Cardiac septum (tissue), 1 donor: ENCODE results near the gene BSG. TPM values are rescaled to one million over a fixed set of nuclear protein-coding genes. Genes with fewer than 3 reads are reported as not detected.

Experiments used
- DNase-seq: peaks from one replicate; pipeline ENCODE4 v3.0.0-alpha.2; 2020; ENCODE audit warnings: low spot score
- intact Hi-C: fragments of 100-400 bp; cut with DNase I; formaldehyde crosslinking; loops from one replicate; pipeline ENCODE4 v1.14.0; 2022
- total RNA-seq: library from RNA; stranded (reverse); fragmentation: NEBNext Ultra II Directional; extraction: Animal tissue kit (Norgen Biotek cat#: 25700); gene quantifications from one replicate; pipeline ENCODE4 v1.2.1, GENCODE V29; 2021
- donor health status: DM: no; HTN: no; CAD: no.

Gene BSG
- total RNA-seq, 1 donor from 2014 or later: 1,183 TPM

DNA sequence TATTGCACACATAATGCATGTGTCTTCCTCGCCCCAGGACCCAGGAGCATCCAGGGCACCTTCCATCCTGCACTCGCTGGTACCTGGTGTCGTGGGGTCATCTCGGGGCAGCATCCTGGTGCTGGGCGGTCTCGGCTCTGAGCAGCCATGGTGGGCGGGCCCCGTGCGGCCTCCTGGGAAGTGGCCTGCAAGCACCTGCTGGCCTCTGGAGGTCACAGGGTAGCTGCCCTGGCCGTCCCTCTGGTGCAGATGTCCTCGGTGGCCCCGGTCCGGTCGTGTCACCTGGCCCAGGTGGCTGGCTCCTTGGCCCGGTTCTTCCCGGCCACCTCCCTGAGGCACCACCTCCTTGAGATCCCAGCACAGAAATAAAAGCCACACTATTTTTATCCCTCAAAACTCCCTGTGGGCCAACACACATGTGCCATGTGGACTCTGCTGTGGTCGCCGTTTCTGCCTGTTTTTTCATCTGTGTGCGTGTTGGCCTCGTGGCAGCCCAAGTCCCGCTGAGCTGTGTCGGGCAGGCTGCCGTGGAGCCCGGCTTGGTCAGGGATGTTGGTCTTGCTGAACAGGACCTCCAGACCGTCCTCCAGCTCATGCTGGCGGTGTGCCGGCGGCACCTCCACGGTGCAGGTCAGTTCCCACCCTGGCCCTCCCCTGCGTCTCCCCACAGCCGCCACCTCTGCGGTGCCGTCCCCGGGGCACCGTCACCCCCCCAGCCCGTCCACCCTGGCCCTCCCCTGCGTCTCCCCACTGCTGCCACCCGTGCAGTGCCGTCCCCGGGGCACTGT lies 33.6 kb upstream of the BSG start:
- DNase-seq: no peak
- intact Hi-C loops: no loop called here

DNA sequence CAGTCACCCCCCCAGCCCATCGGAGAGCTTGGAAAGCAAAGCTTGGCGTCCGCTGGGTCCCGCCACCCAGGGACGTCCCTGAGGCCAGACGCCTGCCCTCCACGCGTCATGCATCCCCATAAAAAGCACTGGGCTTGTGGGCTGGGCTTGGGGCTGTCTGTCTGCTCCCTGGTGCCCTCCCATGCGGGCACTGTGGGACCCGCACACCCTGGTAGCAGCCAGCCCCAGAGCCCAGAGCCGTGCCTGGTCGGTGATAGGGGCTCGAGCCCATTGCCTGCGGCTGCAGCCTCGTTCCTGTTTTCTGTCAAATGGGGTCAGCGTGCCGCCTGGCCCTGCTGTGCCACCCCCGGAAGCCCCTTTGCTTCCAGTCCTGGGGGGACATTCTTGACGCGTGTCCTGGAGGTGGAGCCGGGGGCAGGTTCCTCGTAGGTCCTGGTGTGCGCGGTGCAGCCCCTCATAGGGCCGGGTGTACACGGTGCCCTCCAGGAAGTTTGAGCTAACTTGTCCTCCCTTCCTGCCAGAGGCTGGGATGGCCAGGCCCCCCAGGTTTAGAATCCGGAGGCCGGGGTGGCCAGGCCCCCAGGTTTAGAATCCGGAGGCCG lies 32.9 kb upstream of the BSG start:
- DNase-seq: no peak
- intact Hi-C loops: no loop called here

DNA sequence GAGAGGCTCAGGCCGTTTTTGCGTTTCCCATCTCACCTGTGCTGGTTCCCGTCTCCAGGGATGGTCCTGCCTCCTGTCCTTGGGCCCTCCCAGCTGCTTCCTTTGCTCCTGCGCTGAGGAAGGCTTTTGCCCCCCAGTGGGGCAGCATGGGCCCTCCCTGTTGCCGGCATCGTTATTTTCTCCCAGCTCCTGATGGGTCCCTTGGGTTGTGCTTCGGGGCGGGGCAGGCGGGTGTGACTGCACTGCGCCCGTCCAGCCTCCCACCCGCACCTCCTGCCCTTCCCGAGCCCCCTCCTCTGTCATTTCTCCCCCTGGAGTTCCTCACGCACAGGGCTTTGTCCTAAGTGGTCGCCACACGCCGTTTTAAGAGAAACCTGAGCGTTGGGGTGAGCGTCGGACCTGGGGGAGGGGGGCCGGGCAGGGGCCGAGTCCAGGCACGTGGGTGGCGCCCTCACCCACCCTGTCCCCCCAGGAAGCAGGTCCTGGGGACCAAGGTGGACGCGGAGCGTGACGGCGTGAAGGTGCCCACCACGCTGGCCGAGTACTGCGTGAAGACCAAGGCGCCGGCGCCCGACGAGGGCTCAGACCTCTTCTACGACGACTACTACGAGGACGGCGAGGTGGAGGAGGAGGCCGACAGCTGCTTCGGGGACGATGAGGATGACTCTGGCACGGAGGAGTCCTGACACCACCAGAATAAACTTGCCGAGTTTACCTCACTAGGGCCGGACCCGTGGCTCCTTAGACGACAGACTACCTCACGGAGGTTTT lies 31.3 kb upstream of the BSG start:
- intact Hi-C loops: no loop called here
- DNase-seq: no peak

DNA sequence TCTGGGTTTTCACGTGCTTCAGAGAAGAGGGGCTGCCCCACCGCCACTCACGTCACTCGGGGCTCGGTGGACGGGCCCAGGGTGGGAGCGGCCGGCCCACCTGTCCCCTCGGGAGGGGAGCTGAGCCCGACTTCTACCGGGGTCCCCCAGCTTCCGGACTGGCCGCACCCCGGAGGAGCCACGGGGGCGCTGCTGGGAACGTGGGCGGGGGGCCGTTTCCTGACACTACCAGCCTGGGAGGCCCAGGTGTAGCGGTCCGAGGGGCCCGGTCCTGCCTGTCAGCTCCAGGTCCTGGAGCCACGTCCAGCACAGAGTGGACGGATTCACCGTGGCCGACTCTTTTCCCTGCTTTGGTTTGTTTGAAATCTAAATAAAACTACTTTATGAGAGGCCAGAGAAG lies 30.7 kb upstream of the BSG start:
- no peak for DNase-seq

DNA sequence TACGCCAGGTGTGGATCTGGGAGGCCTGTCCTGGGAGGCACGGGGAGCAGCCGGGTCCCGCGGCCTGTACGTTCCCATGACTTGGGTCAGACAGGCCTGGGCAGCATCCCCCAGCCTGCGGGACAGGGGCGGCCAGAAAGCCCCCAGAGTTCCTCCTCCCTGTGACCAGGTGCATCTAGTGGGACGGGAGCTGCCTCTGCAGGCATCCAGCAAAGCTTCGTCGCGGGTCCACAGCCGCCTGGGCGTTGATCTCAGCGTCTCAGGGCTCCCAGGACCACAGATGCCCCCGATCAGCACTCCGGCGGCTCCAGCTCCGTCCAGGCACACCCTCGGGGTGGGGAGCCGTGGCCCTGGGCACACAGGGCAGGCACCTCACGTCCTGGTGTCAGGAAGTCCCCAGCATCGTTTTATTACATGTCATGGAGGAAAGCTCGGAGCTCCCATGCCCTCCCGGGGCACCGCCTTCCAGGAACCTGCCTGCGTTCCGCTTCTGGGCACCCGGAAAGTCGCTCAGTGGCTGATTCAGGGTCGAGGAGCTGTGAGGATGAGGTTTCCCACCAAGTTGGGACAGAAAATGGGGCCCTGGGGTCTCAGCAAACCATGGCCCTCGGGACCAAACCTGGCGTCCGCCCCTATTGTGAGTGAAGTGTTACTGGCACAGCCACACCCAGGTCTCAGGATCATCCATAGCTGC lies 30.1 kb upstream of the BSG start:
- intact Hi-C loops: no loop called here

More for the DNA sequence above, 30.7 kb upstream of the BSG start:
- intact Hi-C loops: no loop called here

DNA sequence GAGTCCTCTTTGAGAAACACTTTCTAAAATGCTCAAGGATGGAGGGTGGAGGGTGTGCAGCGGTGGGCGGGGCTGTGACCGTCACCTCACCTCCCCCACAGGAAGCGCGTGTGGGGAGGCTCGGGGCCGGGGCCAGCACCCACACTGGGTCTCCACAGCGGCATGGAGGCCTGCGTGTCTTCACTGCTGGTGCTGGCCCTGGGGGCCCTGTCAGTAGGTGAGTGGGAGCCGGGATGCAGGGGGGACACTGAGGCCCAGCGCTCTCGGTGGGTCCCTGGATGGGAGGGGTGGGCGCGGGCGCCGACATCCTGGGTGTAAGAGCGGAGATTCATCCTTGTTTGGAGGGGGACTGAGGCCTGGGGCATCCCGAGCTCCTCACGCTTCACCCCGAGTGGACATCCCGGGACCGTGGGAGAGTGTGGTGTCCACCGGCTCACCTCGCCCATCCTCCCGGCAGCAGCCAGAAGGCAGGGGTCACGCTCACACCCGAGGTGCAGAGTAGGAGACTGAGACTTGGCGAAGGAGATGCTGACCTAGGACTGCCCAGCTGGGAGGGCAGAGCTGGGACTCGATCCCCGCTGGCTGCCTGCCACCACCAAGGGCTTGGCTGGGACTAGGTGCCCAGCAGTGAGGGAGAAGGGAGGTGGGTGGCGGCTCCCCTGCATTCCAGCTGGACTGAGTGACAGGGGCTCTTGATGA lies 28.3 kb upstream of the BSG start, which contains the start of gene GZMM:
Gene GZMM (plus strand): TSS at position 144 of the 699 bp plus-strand sequence. CDS start 19 bp downstream, at position 163.
- intact Hi-C loops: no loop called here
- no peak for DNase-seq

More for the DNA sequence above, 30.1 kb upstream of the BSG start:
- DNase-seq: no peak

DNA sequence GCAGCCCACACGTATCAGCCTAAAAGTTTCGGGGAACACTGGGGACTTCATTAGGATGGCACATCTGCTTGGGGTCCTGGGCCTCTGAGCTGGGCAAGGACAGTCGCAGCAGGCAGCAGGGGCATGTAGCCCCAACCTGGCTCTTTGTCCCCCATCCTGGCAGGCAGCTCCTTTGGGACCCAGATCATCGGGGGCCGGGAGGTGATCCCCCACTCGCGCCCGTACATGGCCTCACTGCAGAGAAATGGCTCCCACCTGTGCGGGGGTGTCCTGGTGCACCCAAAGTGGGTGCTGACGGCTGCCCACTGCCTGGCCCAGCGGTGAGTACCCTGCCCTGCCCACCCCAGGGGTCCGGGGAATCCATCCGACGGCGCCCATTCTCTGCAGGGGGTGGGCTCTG lies 25.3 kb upstream of the BSG start:
- intact Hi-C loops: no loop called here
- DNase-seq: no peak

DNA sequence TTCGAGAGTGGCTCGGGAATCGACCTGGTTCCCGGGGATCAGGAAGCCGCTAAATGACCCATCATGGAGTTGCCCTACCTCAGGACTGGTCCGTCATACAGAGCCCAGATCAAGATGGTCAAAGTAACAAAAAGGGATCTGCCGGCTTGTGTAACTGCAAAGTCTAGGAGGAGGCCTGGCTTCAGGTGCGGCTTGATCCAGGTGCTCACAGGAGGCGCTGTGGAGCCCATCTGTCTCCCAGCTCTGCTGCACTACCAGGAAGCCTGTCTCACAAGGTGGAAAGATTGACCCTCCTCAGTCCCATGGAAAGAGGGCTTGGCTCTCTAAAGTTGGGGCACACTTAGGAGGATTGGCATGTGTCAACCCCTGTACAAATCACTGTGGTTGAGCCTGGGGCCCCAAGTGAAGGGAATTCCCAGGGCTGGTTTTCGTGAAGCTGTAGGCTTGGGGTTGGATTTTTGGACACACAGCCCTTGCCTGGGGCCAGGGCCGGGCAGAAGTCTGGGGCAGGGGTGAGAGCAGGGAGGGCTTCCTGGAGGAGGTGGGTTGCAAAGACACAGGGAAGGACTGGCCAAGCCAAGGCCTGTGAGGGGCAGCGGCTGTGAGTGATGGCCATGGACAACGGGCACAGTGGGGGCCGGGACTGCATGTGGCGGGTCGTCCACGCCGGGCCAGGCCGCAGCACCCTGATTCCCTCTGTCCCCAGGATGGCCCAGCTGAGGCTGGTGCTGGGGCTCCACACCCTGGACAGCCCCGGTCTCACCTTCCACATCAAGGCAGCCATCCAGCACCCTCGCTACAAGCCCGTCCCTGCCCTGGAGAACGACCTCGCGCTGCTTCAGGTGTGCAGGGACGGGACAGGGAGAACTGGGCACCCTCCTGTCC lies 24.3 kb upstream of the BSG start:
- intact Hi-C loops: no loop called here
- no peak for DNase-seq

DNA sequence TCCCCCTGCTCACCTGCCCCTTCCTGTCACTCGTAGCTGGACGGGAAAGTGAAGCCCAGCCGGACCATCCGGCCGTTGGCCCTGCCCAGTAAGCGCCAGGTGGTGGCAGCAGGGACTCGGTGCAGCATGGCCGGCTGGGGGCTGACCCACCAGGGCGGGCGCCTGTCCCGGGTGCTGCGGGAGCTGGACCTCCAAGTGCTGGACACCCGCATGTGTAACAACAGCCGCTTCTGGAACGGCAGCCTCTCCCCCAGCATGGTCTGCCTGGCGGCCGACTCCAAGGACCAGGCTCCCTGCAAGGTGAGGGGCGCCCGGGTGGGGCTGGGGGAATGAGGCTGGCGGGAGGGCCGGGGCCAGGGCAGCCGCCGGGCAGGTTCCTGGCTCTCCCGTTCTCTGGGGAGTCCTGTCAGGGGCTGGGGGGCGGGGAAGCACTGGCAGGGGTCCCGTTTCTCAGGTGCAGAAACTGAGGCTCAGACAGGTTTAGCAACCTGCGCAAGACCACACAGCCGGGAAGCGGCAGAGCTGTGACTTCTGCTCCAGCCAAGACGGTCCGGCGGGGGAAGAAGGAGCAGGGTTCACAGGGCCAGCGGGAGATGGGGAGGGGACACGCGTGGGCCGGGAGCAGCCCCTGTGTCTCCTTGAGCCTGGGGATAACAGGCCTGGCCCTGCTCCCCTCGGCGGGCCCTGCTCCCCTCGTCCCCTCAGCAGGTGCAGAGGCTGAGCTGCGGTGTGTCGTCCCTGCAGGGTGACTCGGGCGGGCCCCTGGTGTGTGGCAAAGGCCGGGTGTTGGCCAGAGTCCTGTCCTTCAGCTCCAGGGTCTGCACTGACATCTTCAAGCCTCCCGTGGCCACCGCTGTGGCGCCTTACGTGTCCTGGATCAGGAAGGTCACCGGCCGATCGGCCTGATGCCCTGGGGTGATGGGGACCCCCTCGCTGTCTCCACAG lies 23.2 kb upstream of the BSG start:
- DNase-seq: no peak
- intact Hi-C loops: no loop called here

DNA sequence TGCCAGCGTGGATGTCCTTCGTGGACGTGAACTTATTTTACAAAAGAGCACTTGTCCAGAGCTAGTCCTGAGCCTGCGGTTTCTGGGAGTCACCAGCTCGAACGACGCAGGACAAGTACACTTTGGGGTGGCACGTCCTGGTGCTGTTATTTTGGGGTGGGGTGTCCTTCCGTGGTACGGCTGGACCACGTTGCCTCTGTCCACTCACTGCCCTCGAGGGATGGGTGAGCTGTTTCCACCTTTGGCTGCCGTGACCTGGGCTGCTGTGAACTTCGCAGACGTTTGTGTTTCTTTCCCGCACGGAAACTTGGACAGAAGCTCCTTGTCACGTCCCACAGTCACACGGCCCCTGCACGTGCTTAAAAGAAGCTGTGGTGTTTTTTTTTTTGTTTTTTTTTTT lies 17.6 kb upstream of the BSG start:
- intact Hi-C loops: no loop called here
- DNase-seq: no peak

DNA sequence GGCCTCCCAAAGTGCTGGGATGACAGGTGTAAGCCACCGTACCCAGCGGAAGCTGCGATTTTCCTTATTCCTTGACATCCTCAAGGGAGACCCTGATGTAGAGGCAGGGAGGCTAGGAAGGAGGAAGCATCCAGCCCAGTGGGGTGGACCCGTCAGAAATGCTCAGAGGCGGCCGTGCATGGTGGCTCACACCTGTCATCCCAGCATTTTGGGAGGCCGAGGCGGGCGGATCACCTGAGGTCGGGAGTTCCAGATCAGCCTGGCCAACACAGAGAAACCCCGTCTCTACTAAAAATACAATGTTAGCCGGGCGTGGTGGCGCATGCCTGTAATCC lies 17.0 kb upstream of the BSG start:
- intact Hi-C loops: no loop called here
- no peak for DNase-seq

DNA sequence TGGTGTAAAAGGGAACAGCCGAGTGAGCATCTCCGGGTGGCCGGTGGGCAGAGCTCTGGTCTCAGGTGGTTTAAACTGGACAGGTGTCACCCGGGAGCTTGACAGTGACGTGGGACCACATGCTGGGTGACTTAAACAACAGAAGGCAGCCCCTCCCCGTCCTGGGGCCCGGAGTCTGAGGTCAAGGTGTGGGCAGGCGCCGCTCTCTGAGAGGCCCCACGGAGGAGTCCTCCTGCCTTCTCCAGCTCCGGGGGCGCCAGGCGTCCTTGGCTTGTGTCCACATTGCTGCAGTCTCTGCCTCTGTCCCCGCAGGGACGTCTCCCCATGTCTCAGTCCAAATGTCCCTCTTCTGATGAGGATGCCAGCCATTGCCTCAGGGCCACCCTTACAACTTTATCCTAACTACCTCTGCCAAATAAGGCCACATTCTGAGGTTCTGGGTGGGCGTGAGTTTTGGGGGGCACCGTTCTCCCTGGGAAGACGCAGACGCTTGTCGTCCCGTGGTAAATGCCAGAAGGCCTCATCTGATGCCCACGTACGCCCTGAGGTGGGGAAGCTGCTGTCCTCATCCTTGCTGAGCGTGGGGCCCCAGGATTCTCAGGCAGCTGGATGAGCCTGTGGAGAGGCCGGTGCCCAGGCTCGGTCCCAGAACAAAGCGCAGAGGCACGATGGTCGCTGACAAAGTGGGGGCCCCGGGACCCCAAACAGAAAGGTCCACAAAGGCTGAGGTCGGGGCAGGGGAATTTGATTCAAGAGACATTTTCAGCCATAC lies 15.6 kb upstream of the BSG start:
- no peak for DNase-seq
- intact Hi-C loops: no loop called here

DNA sequence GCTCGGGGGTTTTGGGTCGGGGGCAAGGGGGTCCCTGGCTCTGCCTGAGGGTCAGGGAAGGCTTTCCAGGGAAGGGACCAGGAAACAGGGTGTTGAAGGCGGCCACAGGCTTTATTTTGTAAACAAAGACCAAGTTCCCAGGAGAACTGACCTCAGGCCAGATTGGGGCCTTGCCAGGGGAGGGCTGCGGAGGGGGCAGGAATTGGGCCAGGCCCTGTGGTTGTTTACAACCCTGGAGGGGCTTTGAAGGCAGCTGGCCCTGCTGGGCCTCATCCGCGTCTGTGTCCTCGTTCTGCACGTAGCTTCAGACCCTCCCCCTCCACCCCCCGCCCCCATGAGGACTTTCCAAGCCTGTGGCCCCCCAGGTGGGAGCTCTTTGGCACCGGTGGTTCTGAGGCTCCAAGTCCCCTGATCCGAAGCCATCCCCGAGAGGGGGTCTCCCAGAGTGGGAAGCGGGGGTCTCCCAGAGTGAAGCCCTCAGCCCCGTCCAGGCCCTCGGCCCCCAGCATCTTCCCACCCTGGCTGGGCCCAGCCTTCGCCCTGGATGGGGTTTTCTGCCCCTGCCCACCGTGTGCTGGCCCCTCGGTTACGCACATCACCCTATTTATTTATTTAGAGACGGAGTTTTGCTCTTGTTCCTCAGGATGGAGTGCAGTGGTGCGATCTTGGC lies 13.5 kb upstream of the BSG start:
- no peak for DNase-seq
- intact Hi-C loops: no loop called here

DNA sequence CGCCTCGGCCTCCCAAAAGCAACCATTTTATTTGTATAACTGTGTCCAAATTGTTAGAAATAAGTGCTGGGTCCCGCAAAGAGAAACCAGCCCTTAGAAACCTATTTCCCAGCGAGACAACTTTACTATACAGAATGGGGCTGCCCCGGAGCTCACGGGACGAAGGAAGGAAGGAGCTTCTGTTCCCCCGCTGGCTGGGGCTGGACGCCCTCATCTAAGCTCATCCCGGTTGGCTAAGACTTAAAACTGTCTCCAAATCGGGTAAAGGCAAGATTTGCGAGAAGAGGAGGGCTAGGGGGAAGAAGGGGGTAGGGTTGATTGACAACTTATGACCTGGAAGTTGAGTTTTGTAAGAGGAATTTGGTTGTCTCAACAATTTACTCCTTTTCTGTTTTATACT lies 12.3 kb upstream of the BSG start:
- no peak for DNase-seq
- intact Hi-C loops: no loop called here

DNA sequence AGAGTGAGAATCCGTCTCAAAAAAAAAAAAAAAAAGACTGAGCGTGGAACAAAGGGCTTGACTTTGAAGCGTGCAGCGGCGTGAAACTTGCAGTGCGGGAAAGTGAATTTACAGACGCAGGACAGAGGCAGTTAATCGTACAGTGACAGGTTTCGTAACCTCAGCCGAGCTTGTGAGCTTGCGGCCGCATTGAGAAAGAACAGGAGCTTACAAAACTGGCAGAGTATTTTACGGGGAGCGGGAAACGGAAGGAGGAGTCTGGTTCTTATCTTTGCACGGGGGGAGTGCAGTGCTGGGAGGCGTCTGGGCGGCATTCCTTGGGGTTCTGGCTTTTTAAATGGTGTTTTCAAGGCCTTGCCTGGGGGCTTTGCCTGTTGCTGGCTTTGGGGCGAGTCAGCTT lies 6.0 kb upstream of the BSG start:
- intact Hi-C loops: no loop called here
- DNase-seq: peak; percentile 90

DNA sequence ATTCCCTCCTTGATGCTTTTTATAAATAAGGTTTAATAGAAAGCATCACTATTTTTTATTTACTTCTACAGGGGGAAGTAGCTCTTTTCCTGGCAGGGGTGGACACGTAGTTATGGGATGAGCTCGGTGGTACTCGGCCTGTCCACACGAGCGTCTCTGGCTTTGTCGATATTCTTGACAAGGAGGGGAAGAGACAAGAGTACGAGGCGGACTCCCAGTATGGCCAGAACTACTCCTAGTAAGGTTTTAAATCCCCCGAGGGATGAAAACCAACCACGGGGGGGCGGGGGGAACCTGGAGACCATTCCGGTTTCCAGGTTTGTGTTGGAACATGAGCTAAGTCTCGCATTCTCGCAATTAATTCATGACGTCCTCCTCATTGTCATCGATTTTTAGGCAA lies 5.6 kb upstream of the BSG start:
- intact Hi-C loops: no loop called here
- DNase-seq: no peak
